ENCODE data around the gene ATRN.
A peak's percentile ranks its signal among the peaks of the same experiment; 100 is the strongest.
"Not testable (repeated sequence)": the region's sequence is repeated elsewhere in the genome, so short reads cannot be mapped to it uniquely, and the experiment has no call there.

Gene ATRN

GRCh38 chr20:3563548-3564177, 92.8 kb downstream of the ATRN start:
- DNase-seq (ENCODE audit: low spot score): peak; percentile 15

DNA sequence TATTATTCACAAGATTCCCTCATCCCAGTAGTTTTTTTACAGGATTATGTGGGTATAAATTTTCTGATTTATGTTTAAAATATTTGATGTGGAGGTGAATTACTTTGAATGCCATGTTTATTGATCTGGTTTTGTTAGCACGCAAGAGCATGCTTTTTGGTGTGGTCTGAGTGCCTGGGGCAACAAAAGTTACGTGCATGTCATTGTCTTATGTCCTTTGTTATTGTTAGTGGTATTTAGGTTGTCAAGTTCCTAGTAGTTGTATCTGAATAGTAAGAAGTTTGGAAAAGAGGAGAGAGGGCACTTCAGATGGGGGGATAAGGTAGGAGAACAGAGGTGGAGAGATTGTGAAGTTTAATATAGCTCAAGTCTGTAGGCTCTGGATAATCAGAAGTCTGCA, 95.0 kb downstream of the ATRN start:
- DNase-seq (ENCODE audit: low spot score): no peak

DNA sequence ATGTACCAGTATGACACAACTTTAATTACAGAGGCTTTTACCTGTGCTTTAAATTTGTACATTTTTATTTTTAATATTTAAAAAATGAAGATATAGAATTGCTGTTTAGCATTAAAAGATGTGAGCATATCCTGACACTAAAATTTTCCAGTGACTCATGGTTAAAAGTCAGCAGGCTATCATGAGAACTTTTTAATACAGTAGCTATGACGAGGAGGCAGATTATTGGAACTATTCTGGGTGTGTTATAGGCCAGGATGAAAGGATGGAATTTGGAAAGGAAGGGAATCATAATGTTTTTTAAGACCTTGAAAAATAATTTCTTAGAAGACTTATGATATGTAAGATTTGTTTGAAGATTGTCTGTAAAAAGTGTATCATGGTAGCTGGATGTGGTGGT, 101.3 kb downstream of the ATRN start:
- DNase-seq (ENCODE audit: low spot score): no peak

GRCh38 chr20:3576363-3576762, 105.5 kb downstream of the ATRN start:
- DNase-seq (ENCODE audit: low spot score): no peak

- DNase-seq (ENCODE audit: low spot score): no peak
Observed at GRCh38 chr20:3577366-3577765, 106.5 kb downstream of the ATRN start.

DNA sequence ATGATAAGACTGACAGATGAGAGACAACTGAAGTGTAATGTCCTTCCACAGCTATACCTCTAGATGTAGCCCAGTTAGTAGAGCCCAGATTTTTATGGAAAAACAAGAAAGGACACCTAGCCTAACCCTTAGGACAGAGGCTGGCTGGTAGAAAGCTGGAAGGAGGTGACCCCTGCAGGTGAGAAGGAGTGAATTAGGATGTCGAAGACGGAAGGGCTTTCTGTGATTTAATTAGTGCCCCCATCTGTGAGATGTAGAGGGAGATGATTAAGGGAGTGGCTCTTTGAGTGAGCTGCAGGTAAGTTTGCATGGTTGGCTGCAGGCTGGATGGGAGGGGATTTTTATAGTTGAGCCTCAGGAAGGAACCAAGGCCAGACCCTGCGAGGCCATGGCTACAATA, 109.6 kb downstream of the ATRN start:
- no peak for DNase-seq (ENCODE audit: low spot score)

DNA sequence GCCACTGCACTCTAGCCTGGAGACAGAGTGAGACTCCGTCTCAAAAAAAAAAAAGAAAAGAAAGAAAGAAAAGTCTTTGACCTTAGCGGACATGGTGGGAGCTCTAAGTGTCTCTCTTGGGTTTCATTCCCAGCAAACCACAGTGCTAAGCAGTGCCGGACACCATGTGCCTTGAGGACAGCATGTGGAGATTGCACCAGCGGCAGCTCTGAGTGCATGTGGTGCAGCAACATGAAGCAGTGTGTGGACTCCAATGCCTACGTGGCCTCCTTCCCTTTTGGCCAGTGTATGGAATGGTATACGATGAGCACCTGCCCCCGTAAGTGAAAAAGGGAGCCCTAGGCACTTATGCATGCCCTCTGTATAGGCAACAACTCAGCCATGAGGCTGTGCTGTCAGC, 112.9 kb downstream of the ATRN start:
- no peak for DNase-seq (ENCODE audit: low spot score)

DNA sequence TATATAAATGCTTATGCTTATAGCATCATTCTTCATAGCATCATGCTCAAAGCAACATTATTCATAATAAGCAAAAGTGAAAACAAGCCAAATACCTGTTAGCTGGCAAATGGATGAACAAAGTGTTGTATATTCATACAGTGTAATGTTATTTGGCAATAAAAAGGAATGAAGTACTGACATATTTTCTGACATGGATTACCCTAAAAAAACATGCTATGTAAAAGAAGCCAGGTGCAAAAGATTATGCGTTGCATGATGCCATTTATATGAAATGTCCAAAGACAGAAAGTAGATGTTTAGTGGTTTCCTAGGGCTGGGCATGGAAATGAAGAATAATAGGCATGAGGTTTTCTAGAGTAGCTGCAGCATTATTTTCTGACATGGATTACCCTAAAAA, 115.3 kb downstream of the ATRN start:
- DNase-seq (ENCODE audit: low spot score): no peak

GRCh38 chr20:3590164-3590563, 119.3 kb downstream of the ATRN start:
- DNase-seq (ENCODE audit: low spot score): no peak

- no peak for DNase-seq (ENCODE audit: low spot score)
Observed at GRCh38 chr20:3592931-3593330, 122.1 kb downstream of the ATRN start.

DNA sequence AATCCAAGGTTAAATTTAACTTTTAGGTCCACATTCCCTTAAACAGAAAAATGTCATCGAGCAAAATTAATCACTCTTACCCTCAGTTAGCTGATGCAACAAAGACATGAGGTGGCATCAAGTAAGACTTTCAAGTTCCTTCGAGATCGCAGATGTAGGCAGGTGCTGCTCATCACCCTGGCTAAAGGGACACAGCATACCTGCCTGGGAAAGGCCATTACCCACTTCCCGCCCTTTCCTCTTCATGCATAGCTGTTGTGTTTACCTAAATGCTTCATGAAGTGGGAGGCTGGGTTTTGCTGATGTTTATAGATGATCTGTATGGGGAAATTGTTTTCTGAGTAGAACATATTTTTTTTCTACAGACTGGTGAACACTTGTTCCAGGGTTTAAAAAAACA, 124.7 kb downstream of the ATRN start:
- no peak for DNase-seq (ENCODE audit: low spot score)

GRCh38 chr20:3603108-3603507, 132.3 kb downstream of the ATRN start:
- no peak for DNase-seq (ENCODE audit: low spot score)

- DNase-seq (ENCODE audit: low spot score): not testable (repeated sequence)
Observed at GRCh38 chr20:3605386-3605886, 134.6 kb downstream of the ATRN start.

DNA sequence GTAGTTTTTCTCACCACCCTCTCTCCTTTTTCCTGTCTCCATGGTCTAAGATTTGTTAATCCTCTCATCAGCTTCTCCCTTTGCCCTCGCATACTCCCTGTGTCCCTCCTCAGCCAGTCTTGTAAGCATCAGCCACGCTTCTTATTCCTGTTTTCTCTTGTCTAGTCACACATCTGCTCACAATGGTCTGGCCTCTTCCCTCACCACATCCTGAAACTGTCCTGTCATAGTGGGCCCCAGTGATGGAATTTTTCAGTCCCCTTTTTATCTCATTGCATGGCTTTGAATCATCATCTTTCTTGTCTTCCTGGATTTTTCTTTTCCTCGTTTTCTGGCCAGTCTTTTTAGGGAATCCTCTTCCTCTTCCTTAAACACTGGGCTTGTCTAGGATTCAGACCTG, 135.2 kb downstream of the ATRN start:
- DNase-seq (ENCODE audit: low spot score): no peak

DNA sequence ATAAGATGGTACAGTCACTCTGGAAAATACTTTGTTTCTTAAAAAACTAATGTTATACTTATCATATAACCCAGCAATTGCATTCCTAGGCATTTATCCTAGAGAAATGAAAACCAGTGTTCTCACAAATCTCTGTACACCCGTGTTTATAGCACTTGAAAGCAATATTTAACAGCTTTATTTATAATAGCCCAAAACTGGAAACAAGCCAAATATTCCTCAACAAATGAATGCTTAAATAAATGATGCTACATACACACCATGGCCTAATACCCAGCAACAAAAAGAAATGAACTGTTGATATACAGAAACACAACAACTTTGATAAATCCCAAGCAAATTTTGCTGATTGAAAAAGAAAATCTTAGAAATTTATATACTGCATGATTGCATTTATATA, 141.1 kb downstream of the ATRN start:
- DNase-seq (ENCODE audit: low spot score): no peak

- DNase-seq (ENCODE audit: low spot score): no peak
Observed at GRCh38 chr20:3612795-3613572, 142.2 kb downstream of the ATRN start.

GRCh38 chr20:3613821-3614440, 143.1 kb downstream of the ATRN start:
- no peak for DNase-seq (ENCODE audit: low spot score)

DNA sequence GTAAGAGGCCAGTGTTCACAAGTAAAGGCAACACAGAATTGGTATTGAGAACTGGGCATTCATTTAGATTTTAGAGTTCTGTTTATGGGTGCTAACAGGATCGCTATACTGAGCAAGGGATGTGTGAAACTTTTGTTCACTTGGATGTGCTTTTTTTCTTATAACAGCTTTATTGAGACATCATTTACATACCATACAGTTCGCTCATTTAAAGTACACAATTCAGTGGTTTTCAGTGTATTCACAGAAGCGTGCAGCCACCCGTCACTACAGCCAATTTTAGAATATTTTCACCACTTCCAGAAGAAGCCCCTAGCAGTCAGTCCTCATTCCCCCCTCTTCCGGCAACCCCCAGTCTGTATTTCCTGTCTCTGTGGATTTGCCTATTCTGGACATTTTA, 143.6 kb downstream of the ATRN start:
- DNase-seq (ENCODE audit: low spot score): peak; percentile 15

- DNase-seq (ENCODE audit: low spot score): not testable (repeated sequence)
Observed at GRCh38 chr20:3615171-3615840, 144.5 kb downstream of the ATRN start.

DNA sequence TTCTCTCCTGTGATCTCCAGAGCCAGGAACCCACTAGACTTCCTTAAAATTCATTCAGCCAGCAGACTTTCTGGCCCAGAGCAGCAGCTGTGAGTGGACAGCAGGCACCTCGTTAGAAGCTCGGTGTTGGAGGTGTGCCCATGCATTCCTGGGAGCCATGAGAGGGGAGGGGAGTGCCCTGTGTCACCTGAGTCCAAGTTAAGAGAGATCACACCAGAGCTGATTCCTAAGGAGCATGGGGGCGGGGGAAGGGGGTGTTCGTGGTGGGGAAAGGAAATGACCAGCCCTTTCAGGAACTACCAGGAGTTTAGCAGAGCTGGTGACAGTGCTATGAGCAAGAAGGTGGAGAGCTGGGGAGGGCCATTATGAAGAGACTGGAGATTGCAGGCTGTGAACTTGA, 145.4 kb downstream of the ATRN start:
- no peak for DNase-seq (ENCODE audit: low spot score)

GRCh38 chr20:3621111-3621510, 150.3 kb downstream of the ATRN start:
- no peak for DNase-seq (ENCODE audit: low spot score)

GRCh38 chr20:3622406-3622805, 151.6 kb downstream of the ATRN start:
- DNase-seq (ENCODE audit: low spot score): no peak

GRCh38 chr20:3627476-3627875, 156.7 kb downstream of the ATRN start:
- DNase-seq (ENCODE audit: low spot score): no peak
